SK-MEL-5 (cell line): Measurements from ENCODE around the gene NCAN. TPM values are rescaled to one million over a fixed set of nuclear protein-coding genes. Genes with fewer than 3 reads are reported as not detected.

Source experiments
- DNase-seq: peaks from one replicate; pipeline ENCODE4 v3.0.0-alpha.2; 2016; ENCODE audit warnings: low read depth, low spot score
- in situ Hi-C: cut with HindIII; loops from 2 replicates; pipeline ENCODE4 v1.10.0; 2016; ENCODE audit warnings: low sequenced_read_pairs, high pct_unique_total_duplicates, low pct_unique_long_range_greater_than_20kb
- small RNA-seq, 2 experiments: library from RNA; depleted of rRNA; stranded (forward); fragments of <200 nt; gene quantifications; one replicate each; pipeline ENCODE3, GENCODE V24; 2014
- total RNA-seq: library from RNA; depleted of rRNA; stranded (reverse); fragments of >200 nt; shearing (Covaris generic); gene quantifications from 2 replicates; pipeline ENCODE4 v1.2.3, GENCODE V29; 2014; rRNA removed

Gene NCAN
- total RNA-seq, 1 experiment from 2014 or later: not detected

DNA sequence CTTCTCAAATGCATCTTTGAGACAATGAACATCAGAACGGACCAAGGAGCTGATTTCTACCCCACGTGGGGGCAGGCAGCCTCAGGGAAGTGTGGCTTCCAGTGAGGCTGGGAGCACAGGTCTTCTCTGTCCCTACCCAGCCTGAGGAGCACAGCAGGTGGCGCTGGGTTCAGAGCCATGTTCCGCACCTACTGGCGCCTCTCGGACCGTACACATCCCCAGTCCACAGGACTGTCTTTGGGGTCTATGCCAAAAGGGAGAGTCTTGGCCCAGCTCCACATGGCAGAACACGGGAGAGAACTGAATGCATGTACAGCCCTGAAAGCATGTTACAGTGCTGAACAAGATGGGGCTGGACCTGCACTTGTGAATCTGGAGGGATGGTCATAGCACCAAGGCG lies 86.0 kb downstream of the NCAN start:
- in situ Hi-C loops: no loop called here
- no peak for DNase-seq

GRCh38 chr19:19300613-19301012 lies 88.9 kb downstream of the NCAN start:
- in situ Hi-C loops: no loop called here
- DNase-seq: no peak

Small RNAs within 50 kb of the gene (small RNA-seq; reads per million reads assigned to genes)
- gene RNU6-1028P: 0 reads per million in 2 experiments

Other genes starting within 250 kb of the NCAN start
- gene SUGP2, start 178.4 kb upstream of the NCAN start, total RNA-seq: 26.5 and 26.6 TPM in 2 replicates
- gene ARMC6, start 178.4 kb upstream of the NCAN start, total RNA-seq: 30.6 and 33.5 TPM in 2 replicates
- gene SLC25A42, start 148.0 kb upstream of the NCAN start, total RNA-seq: 0.90 and 2.4 TPM in 2 replicates
- 31.4 and 34.4 TPM in 2 replicates for gene TMEM161A, start 73.5 kb upstream of the NCAN start, total RNA-seq
- gene MEF2B, start 41.7 kb upstream of the NCAN start, total RNA-seq: not detected in 2 replicates
- 13.3 and 16.4 TPM in 2 replicates for gene BORCS8, start 19.8 kb upstream of the NCAN start, total RNA-seq
- gene RFXANK, start 19.7 kb upstream of the NCAN start, total RNA-seq: 47.3 and 62.0 TPM in 2 replicates
- 20.4 and 23.7 TPM in 2 replicates for gene NR2C2AP, start 8.5 kb upstream of the NCAN start, total RNA-seq
- 0.24 TPM in 1 of 2 replicates, not detected in the other for gene TM6SF2, start 61.3 kb downstream of the NCAN start, total RNA-seq
- 20.1 and 23.1 TPM in 2 replicates for gene SUGP1, start 108.6 kb downstream of the NCAN start, total RNA-seq
- 17.4 and 20.7 TPM in 2 replicates for gene MAU2, start 108.9 kb downstream of the NCAN start, total RNA-seq
- 37.1 and 39.0 TPM in 2 replicates for gene GATAD2A, start 193.7 kb downstream of the NCAN start, total RNA-seq